Endodermal cell (in vitro differentiated cells): Measurements from ENCODE around the gene MACC1. TPM values are rescaled to one million over a fixed set of nuclear protein-coding genes. Genes with fewer than 3 reads are reported as not detected.
"Not testable (repeated sequence)": the region's sequence is repeated elsewhere in the genome, so short reads cannot be mapped to it uniquely, and the experiment has no call there.

Experiments
- DNase-seq: peaks from one replicate; pipeline ENCODE4 v3.0.0-alpha.2; 2017
- H3K27ac ChIP-seq: 2 replicates; pipeline ENCODE4 v1.5.1; 2013; ENCODE audit warnings: mild to moderate bottlenecking, low read depth, low read length, moderate library complexity
- H3K27me3 ChIP-seq: 2 replicates; pipeline ENCODE4 v1.6.1; 2013; ENCODE audit warnings: mild to moderate bottlenecking, low read length, moderate library complexity; ENCODE audit not compliant: insufficient read depth, control insufficient read depth, poor library complexity, severe bottlenecking
- H3K36me3 ChIP-seq: 2 replicates; pipeline ENCODE4 v1.7.0; 2013; ENCODE audit warnings: mild to moderate bottlenecking, low read length, moderate library complexity; ENCODE audit not compliant: control insufficient read depth, insufficient read depth
- H3K4me1 ChIP-seq: one replicate; pipeline ENCODE4 v1.7.0; 2013; ENCODE audit warnings: low read length; ENCODE audit not compliant: control insufficient read depth, insufficient read depth
- H3K4me3 ChIP-seq: 2 replicates; pipeline ENCODE4 v1.5.1; 2013; ENCODE audit warnings: mild to moderate bottlenecking, low read length, moderate library complexity
- H3K9ac ChIP-seq: 2 replicates; pipeline ENCODE4 v1.6.1; 2013; ENCODE audit warnings: mild to moderate bottlenecking, low read length, moderate library complexity; ENCODE audit not compliant: poor library complexity, severe bottlenecking; ENCODE audit errors: extremely low read depth
- H3K9me3 ChIP-seq: 2 replicates; pipeline ENCODE4 v1.6.1; 2013; ENCODE audit warnings: mild to moderate bottlenecking, low read length, moderate library complexity; ENCODE audit not compliant: control insufficient read depth
- H3K27ac Mint-ChIP-seq: 2 replicates; pipeline ENCODE4 v1.8.0; 2020; ENCODE audit warnings: mixed read lengths
- H3K27me3 Mint-ChIP-seq: 2 replicates; pipeline ENCODE4 v1.8.0; 2021; ENCODE audit warnings: mild to moderate bottlenecking, mixed read lengths; ENCODE audit not compliant: insufficient read depth
- H3K36me3 Mint-ChIP-seq: 2 replicates; pipeline ENCODE4 v1.8.0; 2020; ENCODE audit warnings: low read depth, mixed read lengths
- H3K4me1 Mint-ChIP-seq: 2 replicates; pipeline ENCODE4 v1.8.0; 2020; ENCODE audit warnings: mixed read lengths
- H3K4me3 Mint-ChIP-seq: 2 replicates; pipeline ENCODE4 v1.8.0; 2020; ENCODE audit warnings: mild to moderate bottlenecking, moderate library complexity, mixed read lengths
- H3K9me3 Mint-ChIP-seq: 2 replicates; pipeline ENCODE4 v1.8.0; 2020; ENCODE audit warnings: mild to moderate bottlenecking, mixed read lengths
- WGBS, 2 experiments: methylation state at CpG; one replicate each; pipeline versions ENCODE4 v1.1.5 to v1.1.7; 2013; ENCODE audit warnings: missing lambda C conversion rate in 2 of 2, mixed read lengths in 1 of 2; ENCODE audit not compliant: insufficient coverage in 1 of 2, insufficient read length in 1 of 2; 5-methylcytosine and 5-hydroxymethylcytosine counted together
- total RNA-seq, 2 donors: library from RNA; stranded (reverse); fragmentation: NEBNext Ultra II Directional in 1 of 2; extraction: Animal tissue kit (Norgen Biotek cat#: 25700) in 1 of 2; gene quantifications; 2 replicates in 1 of 2; 3 replicates in 1 of 2; pipeline ENCODE4 v1.2.1, GENCODE V29; 2021
- TF ChIP-seq, protein P1 (sequence below): fragments of 200-600 bp; sonication (generic); conservative IDR thresholded peaks from 2 replicates; pipeline ENCODE4 v1.5.0; 2021; ENCODE audit warnings: antibody characterized with exemption, mild to moderate bottlenecking

MACC1 gene
- total RNA-seq, 2 donors from 2014 or later: 1.4 to 2.0 TPM

DNA sequence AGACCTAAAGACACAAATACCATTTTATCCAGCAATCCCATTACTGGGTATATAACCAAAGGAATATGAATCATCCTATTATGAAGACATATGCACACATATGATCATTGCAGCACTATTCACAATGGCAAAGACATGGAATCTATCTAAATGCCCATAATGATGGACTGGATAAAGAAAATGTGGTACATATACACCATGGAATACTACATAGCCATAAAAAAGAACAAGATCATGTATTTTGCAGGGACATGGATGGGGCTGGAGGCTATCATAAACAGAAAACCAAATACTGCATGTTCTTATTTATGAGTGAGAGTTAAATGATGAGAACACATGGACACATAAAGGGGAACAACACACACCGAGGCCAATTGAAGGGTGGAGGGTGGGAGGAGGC is 3.8 kb downstream of the MACC1 start:
- Mint-ChIP-seq H3K27me3 (no peaks in the 10 kb centered on the region), H3K4me1 (peaks cover 18% of the 10 kb centered on the region), H3K9me3 (peaks cover 24% of the 10 kb centered on the region), H3K4me3 (no peak overlapping the region), H3K27ac (no peak overlapping the region), H3K36me3 (peaks cover 7% of the 10 kb centered on the region)
- no peak for DNase-seq
- H3K27me3 ChIP-seq: no peaks in the 10 kb centered on the region
- 83 to 100% methylated on average over 1 of the region's 1 CpG for WGBS, 2 experiments
- H3K27ac ChIP-seq: no peak overlapping the region
- H3K4me1 ChIP-seq: no peaks in the 10 kb centered on the region
- no peak overlapping the region for H3K4me3 ChIP-seq
- no peak overlapping the region for H3K9ac ChIP-seq
- peaks cover 18% of the 10 kb centered on the region for H3K9me3 ChIP-seq
- H3K36me3 ChIP-seq: no peaks in the 10 kb centered on the region
- TF ChIP-seq, protein P1, sequence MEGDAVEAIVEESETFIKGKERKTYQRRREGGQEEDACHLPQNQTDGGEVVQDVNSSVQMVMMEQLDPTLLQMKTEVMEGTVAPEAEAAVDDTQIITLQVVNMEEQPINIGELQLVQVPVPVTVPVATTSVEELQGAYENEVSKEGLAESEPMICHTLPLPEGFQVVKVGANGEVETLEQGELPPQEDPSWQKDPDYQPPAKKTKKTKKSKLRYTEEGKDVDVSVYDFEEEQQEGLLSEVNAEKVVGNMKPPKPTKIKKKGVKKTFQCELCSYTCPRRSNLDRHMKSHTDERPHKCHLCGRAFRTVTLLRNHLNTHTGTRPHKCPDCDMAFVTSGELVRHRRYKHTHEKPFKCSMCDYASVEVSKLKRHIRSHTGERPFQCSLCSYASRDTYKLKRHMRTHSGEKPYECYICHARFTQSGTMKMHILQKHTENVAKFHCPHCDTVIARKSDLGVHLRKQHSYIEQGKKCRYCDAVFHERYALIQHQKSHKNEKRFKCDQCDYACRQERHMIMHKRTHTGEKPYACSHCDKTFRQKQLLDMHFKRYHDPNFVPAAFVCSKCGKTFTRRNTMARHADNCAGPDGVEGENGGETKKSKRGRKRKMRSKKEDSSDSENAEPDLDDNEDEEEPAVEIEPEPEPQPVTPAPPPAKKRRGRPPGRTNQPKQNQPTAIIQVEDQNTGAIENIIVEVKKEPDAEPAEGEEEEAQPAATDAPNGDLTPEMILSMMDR: no peak

DNA sequence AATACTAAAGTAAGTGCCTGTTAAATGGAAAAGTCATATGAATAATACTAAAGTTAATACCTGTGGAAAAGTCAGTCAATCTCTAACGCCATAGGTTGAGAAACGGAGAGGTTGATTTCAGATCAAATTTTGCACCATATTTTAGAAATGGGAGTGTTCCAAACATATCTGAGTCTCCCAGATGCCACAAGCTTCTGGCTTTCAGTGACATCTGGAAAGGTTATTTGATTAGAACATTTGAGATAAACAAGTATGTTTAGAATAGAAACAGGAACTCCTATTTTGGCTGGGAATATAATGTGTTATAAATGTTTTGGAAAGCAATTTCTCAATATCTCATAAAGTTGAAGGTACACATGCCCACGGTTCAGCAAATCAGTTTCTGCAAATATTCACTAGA is 5.8 kb downstream of the MACC1 start:
- H3K4me3 ChIP-seq: no peak overlapping the region
- Mint-ChIP-seq H3K36me3 (peaks cover 11% of the 10 kb centered on the region), H3K4me3 (no peak overlapping the region), H3K9me3 (peaks cover 31% of the 10 kb centered on the region), H3K4me1 (peaks cover 3% of the 10 kb centered on the region), H3K27me3 (no peaks in the 10 kb centered on the region), H3K27ac (no peak overlapping the region)
- TF ChIP-seq, protein P1: no peak
- H3K27me3 ChIP-seq: no peaks in the 10 kb centered on the region
- WGBS, 2 experiments: 94 to 100% methylated on average over 2 to 3 of the region's 3 CpGs
- H3K9me3 ChIP-seq: peaks cover 28% of the 10 kb centered on the region
- no peak overlapping the region for H3K27ac ChIP-seq
- H3K36me3 ChIP-seq: no peaks in the 10 kb centered on the region
- no peaks in the 10 kb centered on the region for H3K4me1 ChIP-seq
- H3K9ac ChIP-seq: no peak overlapping the region
- DNase-seq: no peak

DNA sequence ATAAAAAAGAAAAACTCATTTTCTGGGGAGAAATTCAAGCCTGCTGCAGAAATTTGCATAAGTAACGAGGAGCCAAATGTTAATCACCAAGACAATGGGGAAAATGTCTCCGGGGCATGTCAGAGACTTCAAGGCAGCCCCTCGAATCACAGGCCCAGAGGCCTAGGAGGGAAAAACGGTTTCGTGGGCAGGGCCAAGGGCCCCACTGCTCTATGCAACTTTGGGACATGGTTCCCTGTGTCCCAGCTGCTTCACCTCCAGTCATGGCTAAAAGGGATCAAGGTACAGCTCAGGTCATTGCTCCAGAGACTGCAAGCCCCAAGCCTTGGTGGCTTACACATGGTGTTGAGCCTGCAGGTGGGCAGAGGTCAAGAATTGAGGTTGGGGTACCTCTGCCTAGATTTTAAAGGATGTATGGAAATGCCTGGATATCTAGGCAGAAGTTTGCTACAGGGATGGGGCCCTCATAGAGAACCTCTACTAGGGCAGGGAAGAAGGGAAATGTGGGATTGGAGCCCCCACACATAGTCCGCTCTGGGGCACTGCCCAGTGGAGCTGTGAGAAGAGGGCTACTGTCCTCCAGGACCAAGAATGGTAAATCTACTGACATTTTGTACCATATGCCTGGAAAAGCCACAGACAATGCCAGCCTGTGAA is 8.4 kb downstream of the MACC1 start:
- peaks cover 11% of the 10 kb centered on the region for H3K36me3 Mint-ChIP-seq
- peaks cover 31% of the 10 kb centered on the region for H3K9me3 Mint-ChIP-seq

GRCh38 chr7:20207811-20208210 is 9.4 kb downstream of the MACC1 start:
- WGBS, 2 experiments: 95 to 100% methylated on average over 2 of the region's 2 CpGs
- H3K27ac ChIP-seq, H3K4me1 Mint-ChIP-seq, H3K4me3 ChIP-seq, H3K4me1 ChIP-seq, H3K27me3 ChIP-seq, DNase-seq, H3K27ac Mint-ChIP-seq, H3K4me3 Mint-ChIP-seq, H3K36me3 ChIP-seq, H3K9ac ChIP-seq, H3K27me3 Mint-ChIP-seq: not testable (repeated sequence)
- H3K9me3 ChIP-seq: peaks cover 28% of the 10 kb centered on the region
- peaks cover 31% of the 10 kb centered on the region for H3K9me3 Mint-ChIP-seq
- peaks cover 11% of the 10 kb centered on the region for H3K36me3 Mint-ChIP-seq

More for the DNA sequence above, 8.4 kb downstream of the MACC1 start:
- no peak overlapping the region for H3K27ac ChIP-seq
- H3K4me1 Mint-ChIP-seq: no peaks in the 10 kb centered on the region
- TF ChIP-seq, protein P1: no peak
- H3K27me3 Mint-ChIP-seq: no peaks in the 10 kb centered on the region
- DNase-seq: no peak
- H3K27ac Mint-ChIP-seq: no peak overlapping the region
- H3K36me3 ChIP-seq: no peaks in the 10 kb centered on the region
- no peak overlapping the region for H3K4me3 Mint-ChIP-seq
- H3K9ac ChIP-seq: no peak overlapping the region
- no peaks in the 10 kb centered on the region for H3K27me3 ChIP-seq
- 92 to 95% methylated on average over 6 of the region's 6 CpGs for WGBS, 2 experiments
- peaks cover 28% of the 10 kb centered on the region for H3K9me3 ChIP-seq
- peak overlapping the region; percentile 57 for H3K4me3 ChIP-seq
- H3K4me1 ChIP-seq: no peaks in the 10 kb centered on the region
